ENCODE data around the gene OSBPL7.

- no peak for TF ChIP-seq CTCF (conservative IDR thresholded peaks at IDR 0.05; ENCODE audit: low read depth, low read length)
- TF ChIP-seq EZH2 (IDR thresholded peaks at IDR 0.05; ENCODE audit: borderline replicate concordance, low read depth, low read length, poor library complexity, severe bottlenecking): no peak
Observed at GRCh38 chr17:47803201-47803600, 18.4 kb downstream of the OSBPL7 start.

Data from A673 (cell line).